Ishikawa (cell line): Measurements from ENCODE around the gene TYK2.

ENCODE experiments used
- EGR1 ChIP-seq: IDR thresholded peaks from 2 replicates; pipeline ENCODE4 v1.6.1; 2012
- ZBTB7A ChIP-seq: IDR thresholded peaks from 2 replicates; pipeline ENCODE4 v1.6.1; 2012; ENCODE audit warnings: low read depth

- TF ChIP-seq ZBTB7A (no peak), EGR1 (no peak)
Measured at GRCh38 chr19:10329555-10329954, 50.8 kb downstream of the TYK2 start.
